ENCODE data around the gene SEL1L3. TPM values are rescaled to one million over a fixed set of nuclear protein-coding genes. Genes with fewer than 3 reads are reported as not detected.

SEL1L3 gene
- total and polyA plus RNA-seq, 2 donors: 10.8 to 33.4 TPM

Small RNA genes lying within 50 kb of the gene (small RNA-seq; reads per million reads assigned to genes)
- gene MTND4LP22: not detected

Other genes with a start within 250 kb of the SEL1L3 start
- 0.58 TPM for gene SLC34A2, start 207.1 kb downstream of the SEL1L3 start, total RNA-seq
- gene SLC34A2, start 207.1 kb downstream of the SEL1L3 start, polyA plus RNA-seq: not detected
- gene SMIM20, start 51.2 kb upstream of the SEL1L3 start, total RNA-seq: 41.8 TPM
- 48.9 TPM for gene SMIM20, start 51.2 kb upstream of the SEL1L3 start, polyA plus RNA-seq

Data from urinary bladder (tissue), 2 donors.